ENCODE measurements around the gene MAD1L1. TPM values are rescaled to one million over a fixed set of nuclear protein-coding genes. Genes with fewer than 3 reads are reported as not detected.
A peak's percentile ranks its signal among the peaks of the same experiment; 100 is the strongest.

MAD1L1 gene
- total RNA-seq, 2 donors from 2014 or later = 59.1 to 61.4 TPM

GRCh38 chr7:2256306-2257045 lies 23.7 kb upstream of the MAD1L1 start:
- H3K4me1 ChIP-seq (ENCODE audit: control insufficient read depth, insufficient read depth, low read length) = no peaks in the 10 kb centered on the region
- Mint-ChIP-seq H3K4me1 (no peaks in the 10 kb centered on the region), H3K9me3 (no peaks in the 10 kb centered on the region), H3K36me3 (ENCODE audit: low read depth) (peaks cover 35% of the 10 kb centered on the region), H3K27me3 (ENCODE audit: insufficient read depth) (no peaks in the 10 kb centered on the region), H3K4me3 (no peak overlapping the region), H3K27ac (peak overlapping the region; percentile 70)
- peaks cover 2% of the 10 kb centered on the region for H3K36me3 ChIP-seq (ENCODE audit: control insufficient read depth, insufficient read depth, low read length)
- H3K9me3 ChIP-seq (ENCODE audit: control insufficient read depth, low read length) = no peaks in the 10 kb centered on the region
- TF ChIP-seq, protein P1, sequence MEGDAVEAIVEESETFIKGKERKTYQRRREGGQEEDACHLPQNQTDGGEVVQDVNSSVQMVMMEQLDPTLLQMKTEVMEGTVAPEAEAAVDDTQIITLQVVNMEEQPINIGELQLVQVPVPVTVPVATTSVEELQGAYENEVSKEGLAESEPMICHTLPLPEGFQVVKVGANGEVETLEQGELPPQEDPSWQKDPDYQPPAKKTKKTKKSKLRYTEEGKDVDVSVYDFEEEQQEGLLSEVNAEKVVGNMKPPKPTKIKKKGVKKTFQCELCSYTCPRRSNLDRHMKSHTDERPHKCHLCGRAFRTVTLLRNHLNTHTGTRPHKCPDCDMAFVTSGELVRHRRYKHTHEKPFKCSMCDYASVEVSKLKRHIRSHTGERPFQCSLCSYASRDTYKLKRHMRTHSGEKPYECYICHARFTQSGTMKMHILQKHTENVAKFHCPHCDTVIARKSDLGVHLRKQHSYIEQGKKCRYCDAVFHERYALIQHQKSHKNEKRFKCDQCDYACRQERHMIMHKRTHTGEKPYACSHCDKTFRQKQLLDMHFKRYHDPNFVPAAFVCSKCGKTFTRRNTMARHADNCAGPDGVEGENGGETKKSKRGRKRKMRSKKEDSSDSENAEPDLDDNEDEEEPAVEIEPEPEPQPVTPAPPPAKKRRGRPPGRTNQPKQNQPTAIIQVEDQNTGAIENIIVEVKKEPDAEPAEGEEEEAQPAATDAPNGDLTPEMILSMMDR (conservative IDR thresholded peaks at IDR 0.05) = no peak
- H3K27me3 ChIP-seq (ENCODE audit: control insufficient read depth, insufficient read depth, low read length, poor library complexity, severe bottlenecking) = no peaks in the 10 kb centered on the region
- 97% methylated on average over 33 to 44 of the region's 44 CpGs for WGBS, 2 experiments (ENCODE audit: insufficient coverage in 1 of 2, insufficient read length in 1 of 2)
- no peak overlapping the region for H3K27ac ChIP-seq (ENCODE audit: low read depth, low read length)
- no peak for DNase-seq
- H3K4me3 ChIP-seq (ENCODE audit: low read length) = no peak overlapping the region
- H3K9ac ChIP-seq (ENCODE audit: extremely low read depth, low read length, poor library complexity, severe bottlenecking) = no peak overlapping the region

DNA sequence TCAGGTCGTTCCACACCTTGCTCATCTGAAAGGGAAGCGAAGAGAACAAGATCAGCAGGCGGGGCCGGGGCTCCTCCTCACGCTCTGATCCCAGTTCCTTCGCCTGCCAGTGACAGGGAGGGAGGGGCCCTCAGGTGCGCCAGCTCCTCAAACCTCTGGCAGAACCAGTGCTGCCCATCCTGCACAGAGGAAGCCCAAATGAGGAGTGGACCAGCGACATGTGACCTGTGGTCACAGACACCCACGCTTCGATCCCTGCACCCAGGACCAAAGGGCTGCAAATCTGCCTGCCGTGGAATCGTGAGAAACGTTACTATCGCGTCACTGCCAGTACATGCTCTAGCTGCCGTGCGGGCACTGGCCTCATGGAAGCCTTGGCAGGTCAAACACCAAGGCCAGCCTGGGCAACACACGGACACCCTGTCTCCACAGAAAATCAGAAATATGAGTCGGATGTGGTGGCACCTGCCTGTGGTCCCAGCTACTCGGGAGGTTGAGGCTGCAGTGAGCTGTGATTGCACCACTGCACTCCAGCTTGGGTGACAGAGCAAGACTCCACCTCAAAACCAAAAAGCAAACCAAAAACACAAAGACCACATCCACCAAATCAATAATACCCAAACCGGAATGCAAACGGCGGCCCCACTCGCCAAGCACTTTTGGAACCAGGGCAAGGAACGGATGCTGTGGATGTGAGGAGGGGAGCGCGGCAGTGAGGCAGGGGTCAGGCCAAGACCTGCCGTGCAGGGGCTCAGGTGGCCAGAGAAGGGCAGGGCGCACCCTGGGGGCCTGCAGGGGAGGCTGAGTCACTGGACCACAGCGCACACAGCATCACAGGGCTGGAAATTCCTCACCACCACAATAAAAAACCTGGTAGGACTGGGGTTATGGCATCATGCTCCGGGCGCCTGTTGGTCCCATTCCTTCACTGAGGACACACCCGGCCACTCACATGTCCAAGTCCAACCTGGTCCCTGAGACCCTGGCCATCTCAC lies 22.7 kb upstream of the MAD1L1 start:
- Mint-ChIP-seq H3K27ac (no peak overlapping the region), H3K9me3 (no peaks in the 10 kb centered on the region), H3K36me3 (ENCODE audit: low read depth) (peaks cover 40% of the 10 kb centered on the region), H3K4me3 (no peak overlapping the region), H3K4me1 (no peaks in the 10 kb centered on the region), H3K27me3 (ENCODE audit: insufficient read depth) (no peaks in the 10 kb centered on the region)
- DNase-seq = no peak
- 91 to 94% methylated on average over 25 to 33 of the region's 33 CpGs for WGBS, 2 experiments (ENCODE audit: insufficient coverage in 1 of 2, insufficient read length in 1 of 2)
- H3K9ac ChIP-seq (ENCODE audit: extremely low read depth, low read length, poor library complexity, severe bottlenecking) = no peak overlapping the region
- no peak overlapping the region for H3K4me3 ChIP-seq (ENCODE audit: low read length)
- no peaks in the 10 kb centered on the region for H3K4me1 ChIP-seq (ENCODE audit: control insufficient read depth, insufficient read depth, low read length)
- H3K9me3 ChIP-seq (ENCODE audit: control insufficient read depth, low read length) = no peaks in the 10 kb centered on the region
- peaks cover 8% of the 10 kb centered on the region for H3K36me3 ChIP-seq (ENCODE audit: control insufficient read depth, insufficient read depth, low read length)
- H3K27ac ChIP-seq (ENCODE audit: low read depth, low read length) = no peak overlapping the region
- TF ChIP-seq, protein P1 (conservative IDR thresholded peaks at IDR 0.05) = no peak
- H3K27me3 ChIP-seq (ENCODE audit: control insufficient read depth, insufficient read depth, low read length, poor library complexity, severe bottlenecking) = no peaks in the 10 kb centered on the region

- 94 to 95% methylated on average over 19 to 31 of the region's 31 CpGs for WGBS, 2 experiments (ENCODE audit: insufficient coverage in 1 of 2, insufficient read length in 1 of 2)
- no peaks in the 10 kb centered on the region for H3K9me3 ChIP-seq (ENCODE audit: control insufficient read depth, low read length)
- Mint-ChIP-seq H3K4me3 (no peak overlapping the region), H3K27me3 (ENCODE audit: insufficient read depth) (no peaks in the 10 kb centered on the region), H3K27ac (no peak overlapping the region), H3K36me3 (ENCODE audit: low read depth) (peaks cover 44% of the 10 kb centered on the region), H3K9me3 (no peaks in the 10 kb centered on the region), H3K4me1 (no peaks in the 10 kb centered on the region)
- H3K4me3 ChIP-seq (ENCODE audit: low read length) = no peak overlapping the region
- H3K9ac ChIP-seq (ENCODE audit: extremely low read depth, low read length, poor library complexity, severe bottlenecking) = no peak overlapping the region
- TF ChIP-seq, protein P1 (conservative IDR thresholded peaks at IDR 0.05) = no peak
- no peak overlapping the region for H3K27ac ChIP-seq (ENCODE audit: low read depth, low read length)
- no peaks in the 10 kb centered on the region for H3K27me3 ChIP-seq (ENCODE audit: control insufficient read depth, insufficient read depth, low read length, poor library complexity, severe bottlenecking)
- no peaks in the 10 kb centered on the region for H3K4me1 ChIP-seq (ENCODE audit: control insufficient read depth, insufficient read depth, low read length)
- H3K36me3 ChIP-seq (ENCODE audit: control insufficient read depth, insufficient read depth, low read length) = peaks cover 8% of the 10 kb centered on the region
- DNase-seq = no peak
Observed at GRCh38 chr7:2254429-2255144, 21.8 kb upstream of the MAD1L1 start.

Measured in endodermal cell (in vitro differentiated cells).